HepG2 (cell line): ENCODE measurements around the gene SUDS3. TPM values are rescaled to one million over a fixed set of nuclear protein-coding genes. Genes with fewer than 3 reads are reported as not detected.

Experiments
- ATAC-seq: fragments of 200-7000 bp; cut with Tn5 transposase; 3 replicates; pipeline ENCODE4 v1.9.1; 2020; ENCODE audit warnings: mild to moderate bottlenecking, moderate library complexity
- BruUV-seq: library from RNA; stranded (reverse); fragments of 400-500 nt; replicated peaks from 2 replicates; lab custom pipeline; 2021; lab: Mats Ljungman, UMichigan
- CTCF ChIA-PET: fragments of 300-600 bp; formaldehyde crosslinking; extraction: SDS; loops from one replicate; lab custom pipeline; 2021; ENCODE audit warnings: low total read pairs, inconsistent platforms, low intra/inter-chr PET ratio; lab: Yijun Ruan, JAX
- POLR2A ChIA-PET: fragments of 350-600 bp; sonication (Branson Sonifier 250); formaldehyde crosslinking; loops from one replicate; lab custom pipeline; 2020; ENCODE audit warnings: antibody characterized with exemption, inconsistent platforms; lab: Yijun Ruan, JAX
- DNase-seq: peaks from one replicate; pipeline ENCODE4 v3.0.0-alpha.2; 2015; ENCODE audit warnings: low spot score
- FAIRE-seq: peaks from 3 replicates; lab custom pipeline; 2011; peaks lifted over from hg19 to GRCh38; lab: Jason Lieb, UNC
- H2AFZ ChIP-seq: one replicate; pipeline ENCODE4 v1.6.1; 2011; ENCODE audit warnings: low read length, inconsistent platforms
- H3K27ac ChIP-seq: fragments of 300-600 bp; 3 replicates; pipeline ENCODE4 v1.8.0; 2011; ENCODE audit warnings: mixed run types, mild to moderate bottlenecking, mixed read lengths, low read length, inconsistent platforms; ENCODE audit not compliant: insufficient read depth; ENCODE audit errors: extremely low read length
- H3K27me3 ChIP-seq, 2 experiments: fragments of 200-600 bp in 1 of 2; 2 replicates in 1 of 2; 3 replicates in 1 of 2; pipeline versions ENCODE4 v1.6.0 to v1.8.0; 2011; ENCODE audit warnings: low read length in 2 of 2, mild to moderate bottlenecking in 2 of 2, moderate library complexity in 2 of 2, inconsistent platforms in 1 of 2; ENCODE audit not compliant: insufficient read depth in 2 of 2, control insufficient read depth in 1 of 2
- H3K36me3 ChIP-seq, 2 experiments: fragments of 200-600 bp in 1 of 2; replicated peaks in 1 of 2; 2 replicates in 1 of 2; 3 replicates in 1 of 2; pipeline versions ENCODE4 v1.5.1 to v1.8.0; 2011; ENCODE audit warnings: low read length in 2 of 2, inconsistent platforms in 1 of 2; ENCODE audit not compliant: insufficient read depth in 2 of 2, control insufficient read depth in 1 of 2
- H3K4me1 ChIP-seq: 2 replicates; pipeline ENCODE4 v1.5.1; 2012; ENCODE audit warnings: low read length, inconsistent platforms; ENCODE audit not compliant: insufficient read depth
- H3K4me2 ChIP-seq: 2 replicates; pipeline ENCODE4 v1.6.0; 2011; ENCODE audit warnings: low read depth, low read length, inconsistent platforms
- H3K4me3 ChIP-seq, 3 experiments: fragments of 200-600 bp in 1 of 3; sonication (generic), shearing (Covaris generic) in 1 of 3; replicated peaks in 1 of 3; 2 replicates each; pipeline ENCODE4 v1.5.1; 2011 to 2016; ENCODE audit warnings: low read length in 3 of 3, inconsistent platforms in 2 of 3, low read depth in 2 of 3, mild to moderate bottlenecking in 2 of 3, control low read depth in 1 of 3, mixed read lengths in 1 of 3; ENCODE audit not compliant: insufficient read depth in 1 of 3
- H3K79me2 ChIP-seq: one replicate; pipeline ENCODE4 v1.6.1; 2011; ENCODE audit warnings: low read length, inconsistent platforms; ENCODE audit not compliant: insufficient read depth
- H3K9ac ChIP-seq: 2 replicates; pipeline ENCODE4 v1.6.0; 2011; ENCODE audit warnings: mild to moderate bottlenecking, low read depth, low read length, inconsistent platforms; ENCODE audit not compliant: insufficient read depth
- H3K9me3 ChIP-seq: 2 replicates; pipeline ENCODE4 v1.5.1; 2012; ENCODE audit warnings: mild to moderate bottlenecking, low read length
- H4K20me1 ChIP-seq: 2 replicates; pipeline ENCODE4 v1.6.0; 2011; ENCODE audit warnings: inconsistent platforms, mild to moderate bottlenecking, low read length, moderate library complexity; ENCODE audit not compliant: insufficient read depth
- CREBL2 ChIP-seq: sonication (generic); formaldehyde crosslinking; IDR thresholded peaks from 2 replicates; pipeline ENCODE4 v1.8.1; 2023; ENCODE audit warnings: missing genetic modification reagents, mild to moderate bottlenecking, borderline replicate concordance
- ETS1 ChIP-seq: sonication (generic); formaldehyde crosslinking; IDR thresholded peaks from 2 replicates; pipeline ENCODE4 v1.4.0; 2020; ENCODE audit warnings: missing genetic modification reagents
- SOX13 ChIP-seq, 3 experiments: fragments of 450-650 bp in 1 of 3; sonication (generic) in 1 of 3; formaldehyde crosslinking in 1 of 3; IDR thresholded peaks in 2 of 3; conservative IDR thresholded peaks in 1 of 3; 2 replicates each; pipeline versions ENCODE4 v1.5.0 to v1.6.1; 2016 to 2020; ENCODE audit warnings: antibody characterized with exemption in 1 of 3, mild to moderate bottlenecking in 1 of 3, missing compliant biosample characterization in 1 of 3, missing genetic modification reagents in 1 of 3, moderate library complexity in 1 of 3
- SP5 ChIP-seq: IDR thresholded peaks from 2 replicates; pipeline ENCODE4 v1.6.1; 2016; ENCODE audit warnings: low read depth, borderline replicate concordance
- SRSF1 ChIP-seq: fragments of 200-400 bp; formaldehyde crosslinking; optimal IDR thresholded peaks from 2 replicates; pipeline ENCODE3; 2017; ENCODE audit warnings: mild to moderate bottlenecking, low read depth, low read length, moderate library complexity
- ZFP90 ChIP-seq: sonication (generic); formaldehyde crosslinking; IDR thresholded peaks from 2 replicates; pipeline ENCODE4 v1.8.0; 2022; ENCODE audit warnings: missing genetic modification reagents, mild to moderate bottlenecking, inconsistent platforms, borderline replicate concordance
- ZNF678 ChIP-seq: sonication (generic); formaldehyde crosslinking; IDR thresholded peaks from 2 replicates; pipeline ENCODE4 v1.4.0; 2020; ENCODE audit warnings: mild to moderate bottlenecking, missing genetic modification reagents
- WGBS: methylation state at CpG from one replicate; pipeline ENCODE4 v1.1.6; 2017; ENCODE audit warnings: low lambda C conversion rate; 5-methylcytosine and 5-hydroxymethylcytosine counted together
- in situ Hi-C: cut with HindIII; loops from 2 replicates; pipeline ENCODE4 v1.10.0; 2017; ENCODE audit warnings: low pct_unique_long_range_greater_than_20kb; ENCODE audit not compliant: extremely low pct_ligation_motif_present
- intact Hi-C: fragments of 100-400 bp; cut with micrococcal nuclease; formaldehyde crosslinking; loops from one replicate; pipeline ENCODE4 v1.10.0; 2022; ENCODE audit not compliant: unreplicated experiment
- polyA plus RNA-seq, 8 experiments: library from polyadenylated mRNA; depleted of rRNA in 3 of 8; stranded (reverse) in 7 of 8; unstranded in 1 of 8; fragments of >200 nt; fragmentation: Illumina TruSeq in 4 of 8; extraction: Trizol in 4 of 8; gene quantifications; 2 replicates each; pipeline versions ENCODE4 v1.2.1 to v1.2.3, GENCODE V29; 2011 to 2016; ENCODE audit warnings: low read depth in 4 of 8, missing spikeins in 1 of 8, mixed read lengths in 1 of 8; ENCODE audit not compliant: insufficient read depth in 1 of 8
- total RNA-seq, 5 experiments: library from RNA; depleted of rRNA; stranded (reverse); fragments of >200 nt; fragmentation: Illumina TruSeq; extraction: Trizol; gene quantifications; 2 replicates each; pipeline ENCODE4 v1.2.3, GENCODE V29; 2016; ENCODE audit warnings: low read depth in 1 of 5

SUDS3 gene
- total and polyA plus RNA-seq, 2 of the 13 experiments (the other 11 are each of a cell fraction or from before 2014, with no cell fraction given) = 20.2 to 33.1 TPM

GRCh38 chr12:118361092-118361404, 15.3 kb upstream of the SUDS3 start (continued):
- no peak for TF ChIP-seq CREBL2 (CRISPR knock-in tag)

- WGBS = 96% methylated on average over 4 of the region's 4 CpGs
- H3K9me3 ChIP-seq = no peaks in the 10 kb centered on the region
- no peak overlapping the region for H3K4me3 ChIP-seq
- H2AFZ ChIP-seq = no peak overlapping the region
- no peaks in the 10 kb centered on the region for H3K36me3 ChIP-seq
- BruUV-seq = no TSS peak
- H3K4me2 ChIP-seq = no peak overlapping the region
- H3K9ac ChIP-seq = no peak overlapping the region
- no peak for ATAC-seq
- CTCF ChIA-PET = no interaction called here
- no peak for TF ChIP-seq SP5 (CRISPR knock-in tag)
- no peak for TF ChIP-seq SOX13 (IDR thresholded peaks at IDR 0.05)
- no peak for TF ChIP-seq SOX13 (CRISPR knock-in tag; conservative IDR thresholded peaks at IDR 0.05 in 1 of 2, IDR thresholded peaks at IDR 0.05 in 1 of 2)
- no peak for TF ChIP-seq ZFP90 (CRISPR knock-in tag)
- no peak for TF ChIP-seq ETS1
- no peak for TF ChIP-seq ZNF678
- no peak for TF ChIP-seq SRSF1
- TF ChIP-seq, all 625 proteins: peak for 0
- no peak for DNase-seq
- Histone ChIP-seq H3K27ac (no peak overlapping the region), H4K20me1 (no peaks in the 10 kb centered on the region), H3K4me1 (peaks cover 20% of the 10 kb centered on the region), H3K27me3 (no peaks in the 10 kb centered on the region), H3K79me2 (peaks cover 3% of the 10 kb centered on the region)
- POLR2A ChIA-PET = no interaction called here
- intact Hi-C loops = no loop called here
- no peak for FAIRE-seq
- in situ Hi-C loops = no loop called here
Observed at GRCh38 chr12:118361889-118362288, 14.5 kb upstream of the SUDS3 start.
